K562 (cell line): Measurements from ENCODE around the gene PBRM1. TPM values are rescaled to one million over a fixed set of nuclear protein-coding genes. Genes with fewer than 3 reads are reported as not detected.

ENCODE experiments used
- CBFA2T3 ChIP-seq: fragments of 450-650 bp; IDR thresholded peaks from 2 replicates; pipeline ENCODE4 v1.6.1; 2017
- CREB5 ChIP-seq: fragments of 250-450 bp; sonication (Bioruptor Pico); IDR thresholded peaks from 2 replicates; pipeline ENCODE4 v1.5.0; 2020; ENCODE audit warnings: mild to moderate bottlenecking
- CTBP1 ChIP-seq: fragments of 450-650 bp; IDR thresholded peaks from 2 replicates; pipeline ENCODE4 v1.6.1; 2016; ENCODE audit warnings: borderline replicate concordance
- E4F1 ChIP-seq: fragments of 250-450 bp; sonication (Bioruptor Pico); IDR thresholded peaks from 2 replicates; pipeline ENCODE4 v1.5.0; 2021; ENCODE audit warnings: mild to moderate bottlenecking, borderline replicate concordance
- HLTF ChIP-seq: fragments of 450-650 bp; IDR thresholded peaks from 2 replicates; pipeline ENCODE4 v1.6.1; 2016
- LCOR ChIP-seq: sonication (generic); formaldehyde crosslinking; IDR thresholded peaks from 2 replicates; pipeline ENCODE4 v1.8.0; 2022; ENCODE audit warnings: mild to moderate bottlenecking, missing genetic modification reagents
- MEIS2 ChIP-seq: fragments of 450-650 bp; IDR thresholded peaks from 2 replicates; pipeline ENCODE4 v1.6.1; 2014; ENCODE audit warnings: mild to moderate bottlenecking; ENCODE audit not compliant: partially characterized antibody
- RBM17 ChIP-seq: fragments of 200-400 bp; formaldehyde crosslinking; IDR thresholded peaks from 2 replicates; pipeline ENCODE4 v1.6.1; 2017; ENCODE audit warnings: low read depth, mild to moderate bottlenecking, low read length, borderline replicate concordance
- RFX5 ChIP-seq: IDR thresholded peaks from 2 replicates; pipeline ENCODE4 v1.6.1; 2011; ENCODE audit warnings: low read depth, mild to moderate bottlenecking, improper control_type of control experiment, low read length
- TAF1 ChIP-seq: IDR thresholded peaks from 2 replicates; pipeline ENCODE4 v1.6.1; 2011; ENCODE audit warnings: mild to moderate bottlenecking, low read length, moderate library complexity; ENCODE audit not compliant: insufficient read depth, control insufficient read depth, severe bottlenecking; ENCODE audit errors: extremely low read depth
- TBP ChIP-seq: optimal IDR thresholded peaks from 2 replicates; pipeline ENCODE3; 2011; ENCODE audit warnings: low read depth, low read length, improper control_type of control experiment
- ZBTB2 ChIP-seq: fragments of 450-650 bp; IDR thresholded peaks from 2 replicates; pipeline ENCODE4 v1.6.1; 2016; ENCODE audit warnings: antibody characterized with exemption
- ZBTB34 ChIP-seq: fragments of 250-450 bp; sonication (Bioruptor Pico); IDR thresholded peaks from 2 replicates; pipeline ENCODE4 v1.8.0; 2021; ENCODE audit warnings: mild to moderate bottlenecking, moderate library complexity
- polyA plus RNA-seq, 8 experiments: library from polyadenylated mRNA; depleted of rRNA in 4 of 8; stranded (reverse) in 5 of 8; unstranded in 3 of 8; fragments of >200 nt; fragmentation: Nextera tagmentation in 2 of 8; fragmentation: Illumina TruSeq in 1 of 8; extraction: Ambion mirVana in 2 of 8; extraction: Trizol in 1 of 8; gene quantifications; 2 replicates each; pipeline versions ENCODE4 v1.2.1 to v1.2.3, GENCODE V29; 2011 to 2014; ENCODE audit warnings: inconsistent platforms in 1 of 8, missing spikeins in 1 of 8
- total RNA-seq, 7 experiments: library from RNA; depleted of rRNA in 6 of 7; stranded (reverse); fragments of >200 nt in 6 of 7; fragmentation: Illumina TruSeq in 2 of 7; extraction: Trizol in 2 of 7; gene quantifications; 2 replicates each; pipeline versions ENCODE4 v1.2.1 to v1.2.3, GENCODE V29; 2011 to 2021; ENCODE audit warnings: low replicate concordance in 1 of 7
- TF ChIP-seq, protein P1 (sequence below): fragments of 250-450 bp; sonication (Bioruptor Pico); IDR thresholded peaks from 2 replicates; pipeline ENCODE4 v1.9.0; 2021; ENCODE audit warnings: mild to moderate bottlenecking
- TF ChIP-seq, protein P2 (sequence below): sonication (generic); IDR thresholded peaks from 2 replicates; pipeline ENCODE4 v1.6.1; 2016
- TF ChIP-seq, protein P3 (sequence below): fragments of 450-650 bp; IDR thresholded peaks from 2 replicates; pipeline ENCODE4 v1.6.1; 2016; ENCODE audit warnings: low read depth, mild to moderate bottlenecking, moderate library complexity

The PBRM1 gene
- total and polyA plus RNA-seq, 9 of the 15 experiments (the other 6 are each of a cell fraction or from before 2014, with no cell fraction given), result 3.9 to 31.8 (median 19.0) TPM

GRCh38 chr3:52694528-52695189 lies 8.9 kb upstream of the PBRM1 start (continued):
- TF ChIP-seq E4F1 (CRISPR knock-in tag) (no peak), RBM17 (no peak), LCOR (CRISPR knock-in tag) (0 out of 2 replicates have a peak, but pooled peaks have one; percentile 31), CBFA2T3 (peak; percentile 66), TBP (no peak), MEIS2 (peak; percentile 97), ZBTB2 (no peak), CTBP1 (peak; percentile 58; the same call in 1 of the 2 replicates), RFX5 (no peak), TAF1 (no peak), HLTF (no peak), CREB5 (CRISPR knock-in tag) (no peak), ZBTB34 (CRISPR knock-in tag) (peak; percentile 58; the same call in 1 of the 2 replicates)
- TF ChIP-seq, protein P1, sequence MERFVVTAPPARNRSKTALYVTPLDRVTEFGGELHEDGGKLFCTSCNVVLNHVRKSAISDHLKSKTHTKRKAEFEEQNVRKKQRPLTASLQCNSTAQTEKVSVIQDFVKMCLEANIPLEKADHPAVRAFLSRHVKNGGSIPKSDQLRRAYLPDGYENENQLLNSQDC, result no peak
- TF ChIP-seq, protein P2, sequence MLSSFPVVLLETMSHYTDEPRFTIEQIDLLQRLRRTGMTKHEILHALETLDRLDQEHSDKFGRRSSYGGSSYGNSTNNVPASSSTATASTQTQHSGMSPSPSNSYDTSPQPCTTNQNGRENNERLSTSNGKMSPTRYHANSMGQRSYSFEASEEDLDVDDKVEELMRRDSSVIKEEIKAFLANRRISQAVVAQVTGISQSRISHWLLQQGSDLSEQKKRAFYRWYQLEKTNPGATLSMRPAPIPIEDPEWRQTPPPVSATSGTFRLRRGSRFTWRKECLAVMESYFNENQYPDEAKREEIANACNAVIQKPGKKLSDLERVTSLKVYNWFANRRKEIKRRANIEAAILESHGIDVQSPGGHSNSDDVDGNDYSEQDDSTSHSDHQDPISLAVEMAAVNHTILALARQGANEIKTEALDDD, result peak; percentile 39; the same call in 1 of the 2 replicates
- TF ChIP-seq, protein P3, sequence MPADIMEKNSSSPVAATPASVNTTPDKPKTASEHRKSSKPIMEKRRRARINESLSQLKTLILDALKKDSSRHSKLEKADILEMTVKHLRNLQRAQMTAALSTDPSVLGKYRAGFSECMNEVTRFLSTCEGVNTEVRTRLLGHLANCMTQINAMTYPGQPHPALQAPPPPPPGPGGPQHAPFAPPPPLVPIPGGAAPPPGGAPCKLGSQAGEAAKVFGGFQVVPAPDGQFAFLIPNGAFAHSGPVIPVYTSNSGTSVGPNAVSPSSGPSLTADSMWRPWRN, result no peak
